ENCODE measurements around the gene HINFP. TPM values are rescaled to one million over a fixed set of nuclear protein-coding genes. Genes with fewer than 3 reads are reported as not detected.

Gene HINFP
- total and polyA plus RNA-seq, 2 of the 8 experiments (the other 6 are each of a cell fraction or from before 2014, with no cell fraction given) = 35.0 to 37.3 TPM

DNA sequence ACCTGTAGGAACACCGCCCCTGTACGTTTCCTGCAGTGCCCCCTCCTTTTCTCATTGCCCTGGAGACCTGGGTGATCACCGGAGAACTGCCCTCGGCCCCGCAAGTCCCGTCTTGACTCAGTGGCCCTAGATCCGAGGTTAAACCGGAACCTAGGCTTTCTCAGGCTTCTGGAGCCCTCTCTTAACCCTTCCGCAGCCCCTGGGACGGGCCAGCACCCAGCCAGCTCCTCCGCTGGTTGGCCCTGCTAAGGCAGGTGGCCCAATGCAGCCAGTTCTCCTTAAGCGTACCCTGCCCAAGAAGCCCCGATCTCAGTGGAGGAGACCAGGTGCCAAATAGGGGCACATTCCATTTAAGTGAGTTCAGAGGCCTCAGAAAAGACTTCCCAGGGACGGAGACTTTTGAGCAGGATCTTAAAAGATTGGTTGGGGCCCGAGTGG lies 47.9 kb downstream of the HINFP start:
- Histone ChIP-seq H3K9ac (replicated peaks in 1 of 4; ENCODE audit: extremely low read depth in 1 of 4, low read depth in 3 of 4, low read length in 3 of 4) (peak overlapping the region; percentile 68 to 85 (median 78)), H4K20me1 (replicated peaks in 1 of 2; ENCODE audit: control insufficient read depth in 1 of 2, insufficient read depth in 2 of 2, low read length in 2 of 2) (no peaks in the 10 kb centered on the region), H4K5ac (ENCODE audit: insufficient read length, low read depth, low read length) (peak overlapping the region; percentile 45), H2BK120ac (replicated peaks; ENCODE audit: low read depth, low read length) (no peak overlapping the region), H3K4me2 (ENCODE audit: insufficient read depth in 1 of 2, low read depth in 2 of 2, low read length in 2 of 2) (peak overlapping the region; percentile 66 to 86), H3K23ac (ENCODE audit: insufficient read length) (no peak overlapping the region), H2BK5ac (ENCODE audit: low read depth, low read length) (peak overlapping the region; percentile 90), H3K18ac (ENCODE audit: extremely low read depth, low read length) (peak overlapping the region; percentile 75), H3K4me1 (replicated peaks in 1 of 4; ENCODE audit: control insufficient read depth in 3 of 4, insufficient read depth in 4 of 4, low read length in 3 of 4) (peaks cover 0 to 4% (median 1%) of the 10 kb centered on the region in 4 experiments; a peak in 4 of 7 replicates), H3K36me3 (ENCODE audit: control insufficient read depth in 2 of 4, insufficient read depth in 4 of 4, low read length in 3 of 4) (no peaks in the 10 kb centered on the region), H2BK15ac (ENCODE audit: low read length) (no peak overlapping the region), H2AK5ac (ENCODE audit: low read depth, low read length) (no peak overlapping the region), H3K27ac (ENCODE audit: low read depth, low read length) (peak overlapping the region; percentile 88), H3K4me3 (ENCODE audit: extremely low read depth in 1 of 4, insufficient read depth in 2 of 4, low read depth in 3 of 4, low read length in 4 of 4) (peak overlapping the region; percentile 64 to 87 (median 68)), H3K14ac (ENCODE audit: insufficient read length) (no peak overlapping the region), H3K9me3 (ENCODE audit: insufficient read depth in 2 of 2, low read depth in 1 of 2, low read length in 1 of 2) (no peaks in the 10 kb centered on the region), H3K23me2 (ENCODE audit: low read depth, low read length) (peaks cover 7% of the 10 kb centered on the region; the same call in 1 of the 2 replicates), H4K91ac (replicated peaks; ENCODE audit: insufficient read length, low read length) (peak overlapping the region; percentile 4), H3K56ac (replicated peaks; ENCODE audit: insufficient read length, low read depth, low read length) (no peak overlapping the region), H3K4ac (replicated peaks; ENCODE audit: insufficient read length, low read depth, low read length) (no peak overlapping the region), H2BK12ac (ENCODE audit: low read depth, low read length) (peak overlapping the region; percentile 81; the same call in 1 of the 2 replicates), H2BK20ac (ENCODE audit: low read length) (no peak overlapping the region), H3K79me1 (ENCODE audit: low read depth, low read length) (no peaks in the 10 kb centered on the region), H4K8ac (ENCODE audit: extremely low read depth, insufficient read depth, low read length) (peak overlapping the region; percentile 86; the same call in 1 of the 2 replicates), H3K79me2 (ENCODE audit: control insufficient read depth in 1 of 2, insufficient read depth in 2 of 2, low read length in 2 of 2) (no peaks in the 10 kb centered on the region), H2AFZ (ENCODE audit: low read length) (peak overlapping the region; percentile 24; the same call in 1 of the 2 replicates), H3K27me3 (replicated peaks in 1 of 4; ENCODE audit: control insufficient read depth in 3 of 4, extremely low read depth in 1 of 4, insufficient read depth in 3 of 4, low read length in 3 of 4) (no peaks in the 10 kb centered on the region)
- 2% methylated on average over 15 of the region's 15 CpGs; no CpG with 5 or more reads in 1 of the 2 experiments for WGBS, 2 experiments (ENCODE audit: extremely low coverage in 1 of 2, insufficient coverage in 1 of 2, insufficient read length in 1 of 2, insufficient replicate concordance in 2 of 2, low coverage in 1 of 2, low lambda C conversion rate in 2 of 2, missing lambda C conversion rate in 1 of 2)
- ChIA-PET CTCF (ENCODE audit: partially characterized antibody) (interaction anchor here (0.8 to 24.3 kb wide), 21 partner anchors 10 to 557 kb away, joined by 3 to 389 read pairs (median 4); partner anchors contain the start of gene ABCG4), POLR2A (ENCODE audit: partially characterized antibody) (interaction anchor here (0.6 to 6.3 kb wide), 32 partner anchors 9 to 222 kb away, joined by 3 to 58 read pairs (median 4); partner anchors contain the start of genes ABCG4, C2CD2L, CBL and DPAGT1)
- DNase-seq (ENCODE audit: low read depth in 1 of 2, low spot score in 2 of 2) (peak; percentile 75 to 79), FAIRE-seq (no peak)
- TF ChIP-seq EP300 (IDR thresholded peaks at IDR 0.05; ENCODE audit: borderline replicate concordance in 1 of 2, low read depth in 2 of 2, low read length in 2 of 2) (no peak), CREB1 (IDR thresholded peaks at IDR 0.05) (no peak), RXRA (IDR thresholded peaks at IDR 0.05; ENCODE audit: insufficient read depth, low read depth, low read length) (no peak), BRCA1 (IDR thresholded peaks at IDR 0.05; ENCODE audit: low read depth, low read length) (no peak), E2F6 (IDR thresholded peaks at IDR 0.05) (no peak), KDM1A (IDR thresholded peaks at IDR 0.05; ENCODE audit: borderline replicate concordance, low read length) (no peak), POLR2A (IDR thresholded peaks at IDR 0.05; ENCODE audit: control extremely low read depth in 1 of 2, low read depth in 2 of 2, low read length in 2 of 2) (peak in 1 of 2 experiments; percentile 89; a peak in 2 of 3 replicates), RAD21 (IDR thresholded peaks at IDR 0.05 in 1 of 2, conservative IDR thresholded peaks at IDR 0.05 in 1 of 2; ENCODE audit: low read depth in 2 of 2, low read length in 2 of 2) (no peak), GABPA (IDR thresholded peaks at IDR 0.05; ENCODE audit: borderline replicate concordance, insufficient read depth, low read length) (0 out of 2 replicates have a peak, but pooled peaks have one; percentile 62), TAF1 (IDR thresholded peaks at IDR 0.05; ENCODE audit: low read depth, low read length) (no peak; the same call in 1 of the 2 replicates), POLR2AphosphoS5 (IDR thresholded peaks at IDR 0.05; ENCODE audit: low read depth, low read length) (peak; percentile 61), GTF2F1 (IDR thresholded peaks at IDR 0.05; ENCODE audit: borderline replicate concordance, low read depth, low read length) (0 out of 2 replicates have a peak, but pooled peaks have one; percentile 53)

Measured in H1 (cell line).